Posterior vena cava (tissue), 2 donors: Measurements from ENCODE around the gene HLA-B. TPM values are rescaled to one million over a fixed set of nuclear protein-coding genes. Genes with fewer than 3 reads are reported as not detected.

ENCODE experiments used
- DNase-seq: peaks from one replicate; pipeline ENCODE4 v3.0.0-alpha.2; 2020; ENCODE audit warnings: low spot score
- intact Hi-C, 2 donors: fragments of 100-400 bp; cut with DNase I; formaldehyde crosslinking; loops; one replicate each; pipeline versions ENCODE4 v1.14.1 to v1.14.2; 2022 to 2023
- total RNA-seq, 2 donors: library from RNA; stranded (reverse); fragmentation: NEBNext Ultra II Directional; extraction: Animal tissue kit (Norgen Biotek cat#: 25700); gene quantifications; one replicate each; pipeline ENCODE4 v1.2.1, GENCODE V29; 2021
- donor health status: DM: yes; HTN: yes; CAD: no.
- donor health status: DM: yes; HTN: yes; CAD: no.

The HLA-B gene
- total RNA-seq, 2 donors from 2014 or later, result 525 to 620 TPM

DNA sequence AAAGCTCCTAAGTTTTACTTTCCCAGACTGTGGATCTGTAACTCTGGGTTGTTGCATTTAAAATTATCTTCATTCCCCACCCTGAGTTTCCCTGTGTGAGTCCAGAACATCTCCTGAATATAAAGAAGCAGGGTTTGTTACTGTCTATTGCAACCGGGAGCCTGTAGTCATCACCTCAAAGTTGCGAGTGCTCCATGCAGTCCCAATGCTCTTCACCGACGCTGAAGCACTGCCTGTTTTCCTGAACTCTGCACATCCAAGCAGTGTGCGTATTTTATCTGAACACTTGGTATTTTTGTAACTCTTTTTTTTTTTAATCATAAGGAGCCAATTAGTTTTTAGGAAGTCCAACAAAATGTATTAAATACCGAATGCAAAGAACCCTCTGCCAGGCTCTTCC is 907 bp upstream of the HLA-B start:
- no peak for DNase-seq
- intact Hi-C loops, result no loop called here

DNA sequence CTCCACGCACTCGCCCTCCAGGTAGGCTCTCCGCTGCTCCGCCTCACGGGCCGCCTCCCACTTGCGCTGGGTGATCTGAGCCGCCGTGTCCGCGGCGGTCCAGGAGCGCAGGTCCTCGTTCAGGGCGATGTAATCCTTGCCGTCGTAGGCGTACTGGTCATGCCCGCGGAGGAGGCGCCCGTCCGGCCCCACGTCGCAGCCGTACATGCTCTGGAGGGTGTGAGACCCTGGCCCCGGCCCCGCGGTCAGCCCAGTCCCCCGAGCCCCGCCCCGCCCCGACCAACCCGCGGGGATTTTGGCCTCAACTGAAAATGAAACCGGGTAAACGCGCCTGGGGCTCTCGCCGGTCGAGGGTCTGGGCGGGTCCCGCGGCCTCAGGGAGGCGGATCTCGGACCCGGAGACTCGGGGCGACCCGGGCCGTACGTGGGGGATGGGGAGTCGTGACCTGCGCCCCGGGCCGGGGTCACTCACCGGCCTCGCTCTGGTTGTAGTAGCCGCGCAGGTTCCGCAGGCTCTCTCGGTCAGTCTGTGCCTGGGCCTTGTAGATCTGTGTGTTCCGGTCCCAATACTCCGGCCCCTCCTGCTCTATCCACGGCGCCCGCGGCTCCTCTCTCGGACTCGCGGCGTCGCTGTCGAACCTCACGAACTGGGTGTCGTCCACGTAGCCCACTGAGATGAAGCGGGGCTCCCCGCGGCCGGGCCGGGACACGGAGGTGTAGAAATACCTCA is 598 bp downstream of the HLA-B start:
- intact Hi-C loops, result no loop called here
- peak; percentile 88 for DNase-seq

DNA sequence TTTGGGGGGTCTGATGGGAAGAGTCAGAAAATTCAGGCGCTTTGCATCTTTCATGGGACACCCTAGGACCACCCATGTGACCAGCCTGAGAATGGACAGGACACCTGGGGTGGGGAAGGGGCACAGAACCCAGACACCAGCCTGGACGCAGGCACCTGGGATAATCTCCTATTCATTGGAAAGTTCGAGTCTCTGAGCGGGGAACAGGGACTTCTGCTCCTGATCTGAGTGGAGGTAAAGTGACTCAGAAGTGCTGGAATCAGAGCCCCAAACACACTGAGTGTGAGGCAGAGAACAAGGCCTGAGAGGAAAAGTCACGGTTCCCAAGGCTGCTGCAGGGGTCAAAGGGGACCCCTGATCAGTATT is 1.4 kb downstream of the HLA-B start:
- intact Hi-C loops, result no loop called here
- no peak for DNase-seq

DNA sequence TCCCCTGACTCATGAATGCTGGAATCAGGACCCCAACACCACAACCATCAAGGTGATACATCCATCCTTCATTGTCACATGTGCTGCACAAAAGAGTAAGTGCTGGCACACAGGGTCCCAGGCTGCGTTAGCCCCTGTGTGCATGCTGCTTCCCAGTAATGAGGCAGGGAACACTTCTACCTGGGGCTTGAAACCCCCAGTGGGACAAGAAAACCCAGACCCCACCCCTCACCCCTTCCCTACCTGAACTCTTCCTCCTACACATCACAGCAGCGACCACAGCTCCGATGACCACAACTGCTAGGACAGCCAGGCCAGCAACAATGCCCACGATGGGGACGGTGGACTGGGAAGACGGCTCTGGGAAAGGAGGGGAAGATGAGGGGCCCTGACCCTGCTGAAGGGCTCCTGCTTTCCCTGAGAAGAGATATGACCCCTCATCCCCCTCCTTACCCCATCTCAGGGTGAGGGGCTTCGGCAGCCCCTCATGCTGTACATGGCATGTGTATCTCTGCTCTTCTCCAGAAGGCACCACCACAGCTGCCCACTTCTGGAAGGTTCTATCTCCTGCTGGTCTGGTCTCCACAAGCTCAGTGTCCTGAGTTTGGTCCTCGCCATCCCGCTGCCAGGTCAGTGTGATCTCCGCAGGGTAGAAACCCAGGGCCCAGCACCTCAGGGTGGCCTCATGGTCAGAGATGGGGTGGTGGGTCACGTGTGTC is 2.0 kb downstream of the HLA-B start:
- intact Hi-C loops, result loop anchor here in 1 of 2 donors (5.0 kb wide), 1 partner anchor 88 kb away; no protein-coding TSS in a partner anchor
- no peak for DNase-seq

DNA sequence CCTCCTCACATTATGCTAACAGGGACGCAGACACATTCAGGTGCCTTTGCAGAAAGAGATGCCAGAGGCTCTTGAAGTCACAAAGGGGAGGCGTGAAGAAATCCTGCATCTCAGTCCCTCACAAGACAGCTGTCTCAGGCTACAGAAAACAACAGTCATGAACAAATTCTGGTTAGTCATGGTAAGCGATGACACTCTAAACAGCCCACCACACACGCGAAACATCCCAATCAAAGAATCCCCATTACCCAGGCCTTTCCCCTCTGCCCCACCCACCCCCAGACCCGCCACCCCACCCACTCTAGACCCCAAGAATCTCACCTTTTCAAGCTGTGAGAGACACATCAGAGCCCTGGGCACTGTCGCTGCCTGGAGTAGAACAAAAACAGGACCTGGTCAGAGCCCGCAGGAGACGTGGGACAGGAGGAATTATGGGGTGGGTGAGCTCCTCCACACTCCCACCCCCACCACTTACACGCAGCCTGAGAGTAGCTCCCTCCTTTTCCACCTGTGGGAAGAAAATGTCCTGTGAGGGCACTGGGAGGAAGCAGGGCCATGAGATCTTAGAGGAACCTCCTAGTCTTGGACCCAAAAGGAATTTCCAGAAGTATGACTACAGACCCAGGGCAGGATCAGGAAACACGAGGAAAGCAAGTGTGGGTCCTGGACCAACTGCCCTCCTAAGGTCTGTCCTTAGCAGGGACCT is 2.7 kb downstream of the HLA-B start:
- no peak for DNase-seq
- intact Hi-C loops, result loop anchor here in 1 of 2 donors (5.0 kb wide), 1 partner anchor 87 kb away; no protein-coding TSS in a partner anchor

DNA sequence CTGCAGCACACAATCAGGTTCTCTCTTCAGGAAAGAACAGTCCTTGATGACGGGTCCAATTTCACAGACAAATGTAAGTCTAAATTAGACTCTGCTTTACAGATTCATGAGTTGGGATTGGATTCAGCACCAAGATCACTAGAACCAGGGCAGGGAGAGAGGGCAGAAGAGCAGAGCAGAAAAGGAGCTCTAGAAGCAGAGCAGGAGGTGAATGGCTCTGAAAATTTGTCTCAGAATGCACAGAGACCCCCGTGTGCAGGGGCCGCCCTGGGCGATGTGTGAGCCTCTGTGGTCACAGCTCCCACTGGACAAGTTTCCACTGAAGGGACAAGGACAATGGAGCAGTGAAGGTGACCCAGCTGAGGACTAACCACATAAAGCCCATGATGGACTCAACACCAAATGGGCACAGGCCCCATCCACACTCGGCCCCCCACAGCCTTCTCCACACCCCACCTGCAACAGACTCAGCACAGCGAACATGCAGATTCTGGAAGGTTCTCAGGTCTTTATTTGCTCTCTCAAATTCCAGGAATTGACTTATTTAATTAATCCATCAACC is 3.5 kb downstream of the HLA-B start:
- DNase-seq, result no peak
- intact Hi-C loops, result loop anchor here in 1 of 2 donors (5.0 kb wide), 1 partner anchor 86 kb away; no protein-coding TSS in a partner anchor

DNA sequence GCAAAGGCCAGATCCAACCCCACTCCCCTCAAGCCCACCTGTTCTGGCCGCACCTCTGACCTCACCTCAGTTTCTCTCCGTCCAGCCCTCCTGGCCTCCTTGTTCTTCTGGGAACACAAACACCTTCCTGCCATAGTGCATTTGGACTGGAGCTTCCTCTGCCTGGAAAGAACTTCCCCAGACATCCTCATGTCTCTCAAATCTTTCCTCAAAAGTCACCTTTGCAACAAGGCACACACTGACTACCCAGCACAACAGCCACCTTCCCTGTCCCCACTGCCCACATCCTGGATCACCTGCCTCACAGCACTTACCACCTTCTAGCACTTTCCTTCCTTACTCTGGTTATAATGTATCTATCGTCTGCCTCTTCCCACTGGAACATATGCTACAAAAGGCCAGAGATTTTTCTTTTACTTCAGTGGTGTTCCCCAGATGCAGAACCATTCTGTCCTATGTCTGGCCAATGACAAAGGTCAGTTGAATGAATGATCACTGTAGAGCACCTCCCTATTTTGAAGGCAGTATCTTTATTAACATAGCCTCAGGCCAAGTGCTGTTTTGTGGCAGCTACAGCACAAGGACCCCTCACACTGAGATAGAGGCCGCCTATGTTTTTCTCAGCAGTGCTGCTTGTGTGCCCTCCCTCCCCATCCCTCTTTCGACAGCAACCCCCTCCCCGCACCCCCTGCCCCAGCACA is 4.1 kb downstream of the HLA-B start:
- DNase-seq, result no peak
- intact Hi-C loops, result loop anchor here in 1 of 2 donors (5.0 kb wide), 1 partner anchor 86 kb away; no protein-coding TSS in a partner anchor

DNA sequence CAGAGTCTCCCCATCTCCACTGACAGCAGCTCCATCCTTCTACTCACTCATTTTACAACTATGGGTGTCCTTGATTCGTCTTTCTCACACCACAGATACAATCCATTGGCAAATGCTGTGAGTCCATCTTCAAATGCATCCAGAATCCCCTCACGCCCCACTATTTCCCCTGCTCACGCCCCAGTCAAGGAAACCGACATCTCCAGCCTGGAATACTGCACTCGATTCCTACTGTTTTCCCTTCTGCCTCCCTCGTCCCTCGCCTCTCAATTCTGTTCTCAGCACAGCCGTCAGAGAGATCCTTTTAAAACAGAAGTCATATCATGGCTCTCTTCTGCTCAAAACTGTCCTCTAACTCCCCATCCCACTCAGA is 4.7 kb downstream of the HLA-B start:
- intact Hi-C loops, result loop anchor here in 1 of 2 donors (5.0 kb wide), 1 partner anchor 85 kb away; no protein-coding TSS in a partner anchor
- DNase-seq, result no peak

DNA sequence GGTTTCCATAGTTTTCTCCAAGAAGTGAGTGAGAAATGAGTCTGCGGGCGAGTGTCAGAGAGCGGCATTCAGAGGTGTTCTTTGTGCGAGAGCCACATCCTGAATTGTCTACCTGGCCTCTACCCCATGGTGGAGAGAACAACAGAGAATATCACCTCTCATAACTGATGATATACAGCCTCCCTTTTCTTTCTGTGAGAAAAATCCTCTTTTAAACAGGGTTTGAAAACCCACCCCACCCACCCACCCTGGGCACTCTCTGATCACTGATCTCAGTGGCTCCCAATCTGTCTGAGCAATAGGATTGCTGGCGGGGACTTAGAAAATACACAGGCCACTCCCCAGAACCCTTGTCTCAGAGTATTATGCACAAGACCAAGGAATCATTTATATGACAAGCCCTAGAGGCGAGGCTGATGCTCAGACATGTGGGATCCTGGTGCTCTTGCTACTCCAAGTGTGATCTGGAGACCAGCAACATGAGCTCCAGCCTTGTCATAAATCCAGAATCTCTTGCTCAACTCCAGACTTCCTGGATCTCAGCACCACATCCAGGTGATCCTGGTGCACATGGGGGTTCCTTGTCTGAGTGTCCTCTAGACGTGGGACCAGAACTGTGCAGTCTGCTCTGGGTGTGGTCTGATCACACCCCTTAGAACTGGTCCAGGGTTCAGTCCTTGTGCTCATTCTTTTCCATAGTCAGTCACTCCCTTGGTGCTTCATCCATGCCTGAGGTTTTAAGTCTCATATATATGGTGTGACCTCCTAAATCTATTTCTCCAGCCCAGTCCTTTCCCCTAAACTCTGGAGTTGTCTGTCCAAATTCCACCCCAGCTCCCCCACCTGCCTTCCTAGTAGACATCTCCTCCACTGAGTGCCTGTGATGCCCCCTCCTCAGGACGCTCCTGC is 5.3 kb downstream of the HLA-B start:
- intact Hi-C loops, result loop anchor here in 1 of 2 donors (5.0 kb wide), 1 partner anchor 84 kb away; no protein-coding TSS in a partner anchor
- no peak for DNase-seq

DNA sequence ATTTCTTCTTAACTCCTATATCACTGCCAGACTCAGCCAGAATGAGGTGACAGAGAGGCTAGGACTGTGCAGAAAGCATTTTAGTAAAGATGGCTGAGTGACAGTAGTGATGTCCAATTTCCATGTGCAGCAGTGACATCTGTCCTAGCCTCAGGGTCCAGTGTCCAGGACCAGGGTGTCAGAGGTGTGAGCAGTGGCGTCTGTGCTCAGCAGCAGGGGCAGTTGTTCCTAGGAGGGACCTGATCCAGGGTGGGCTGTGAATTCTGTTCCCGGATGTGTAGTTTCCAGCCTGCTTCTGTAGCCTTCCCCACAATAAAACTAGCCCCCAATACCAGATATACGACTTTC is 6.0 kb downstream of the HLA-B start:
- DNase-seq, result no peak
- intact Hi-C loops, result loop anchor here in 1 of 2 donors (5.0 kb wide), 1 partner anchor 84 kb away; no protein-coding TSS in a partner anchor

DNA sequence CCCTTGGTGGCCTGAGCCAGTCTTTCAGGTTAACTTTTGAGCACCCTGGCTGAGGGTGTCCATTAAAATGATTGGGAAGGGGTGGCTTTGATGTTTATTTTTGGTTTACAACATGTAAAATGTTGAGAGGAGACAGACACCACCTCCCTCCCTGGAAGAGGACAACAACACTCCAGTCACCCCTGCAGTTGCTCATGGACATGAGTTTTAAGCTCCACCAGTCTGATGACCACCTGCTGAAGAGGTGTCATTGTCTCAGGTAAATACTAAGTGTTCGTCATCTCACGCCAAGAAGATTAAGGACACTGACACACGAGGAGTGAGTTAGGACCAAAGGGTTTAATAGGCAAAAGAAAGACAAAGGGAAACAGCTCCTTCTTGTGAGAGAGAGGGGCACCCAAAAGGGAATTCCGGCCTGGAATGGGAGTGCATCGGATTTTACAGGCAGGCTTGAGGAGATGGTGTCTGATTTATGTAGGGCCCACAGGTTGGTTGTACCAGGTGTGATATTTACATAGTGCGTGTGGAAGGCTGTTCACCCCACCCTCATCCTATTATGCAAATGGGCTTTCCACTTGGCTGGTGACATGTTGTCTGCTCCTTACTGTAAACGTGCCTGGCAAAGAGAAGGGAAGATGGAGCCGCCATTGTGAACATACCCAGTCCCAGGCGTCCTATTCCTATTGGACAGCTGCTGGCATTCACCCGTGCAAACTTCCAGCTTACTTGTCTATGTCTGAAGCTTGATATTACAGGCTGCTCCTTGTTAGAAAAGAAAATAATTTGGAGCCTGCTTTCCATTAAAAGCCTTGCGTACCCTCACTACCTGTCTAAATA is 6.6 kb downstream of the HLA-B start:
- intact Hi-C loops, result loop anchor here in 1 of 2 donors (5.0 kb wide), 1 partner anchor 83 kb away; no protein-coding TSS in a partner anchor
- no peak for DNase-seq

DNA sequence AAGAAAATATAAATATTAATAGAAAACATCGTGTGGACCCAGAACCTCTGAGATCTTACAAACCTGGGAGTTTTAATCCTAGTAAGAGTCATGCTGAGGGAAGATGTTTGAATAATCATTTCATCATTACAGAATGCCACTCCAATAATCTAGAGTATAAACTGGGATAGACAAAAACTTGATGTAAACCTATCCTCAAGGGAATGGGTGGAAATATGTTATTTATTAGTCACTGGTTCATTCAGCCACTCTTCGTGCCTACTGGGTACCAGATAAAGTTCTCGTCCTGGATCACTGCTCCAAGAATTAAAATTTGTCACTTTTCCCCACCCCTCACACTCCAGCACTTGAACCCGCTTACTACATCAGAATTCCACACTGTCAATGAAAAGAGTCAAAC is 7.7 kb downstream of the HLA-B start:
- no peak for DNase-seq
- intact Hi-C loops, result no loop called here

DNA sequence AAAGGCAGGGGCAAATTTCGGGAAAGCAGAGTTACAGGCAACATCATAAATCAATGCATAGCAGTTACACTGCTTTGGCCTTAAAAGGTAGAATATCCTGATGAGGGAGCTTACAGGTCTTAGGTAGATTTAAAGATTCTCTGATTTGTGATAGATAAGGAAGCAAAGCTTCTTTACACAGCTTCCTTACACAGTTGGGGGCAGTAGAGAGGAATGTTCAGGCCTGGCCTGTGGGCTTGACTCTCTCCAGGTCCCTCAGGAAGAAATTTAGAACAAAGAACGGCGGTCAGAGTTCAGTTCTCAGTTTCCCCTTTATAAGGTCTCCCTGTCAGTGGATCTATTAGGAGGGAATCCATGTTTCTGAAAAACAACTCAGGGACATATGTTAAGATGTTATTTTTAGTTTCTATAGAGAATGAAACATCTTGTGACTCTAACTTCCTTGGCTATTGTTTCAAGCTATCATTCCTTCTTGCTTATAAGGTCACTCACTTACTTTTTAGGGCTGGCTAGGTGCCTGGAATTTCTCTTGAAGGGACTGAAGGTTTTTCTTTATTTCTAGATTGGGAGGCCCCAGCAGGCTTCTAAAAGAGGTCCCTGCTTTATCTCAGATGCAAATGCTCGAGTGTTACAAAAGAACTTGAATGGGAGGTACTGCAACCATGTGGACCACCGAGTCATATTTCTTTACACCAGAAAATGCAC is 11.8 kb downstream of the HLA-B start:
- no peak for DNase-seq
- intact Hi-C loops, result no loop called here

DNA sequence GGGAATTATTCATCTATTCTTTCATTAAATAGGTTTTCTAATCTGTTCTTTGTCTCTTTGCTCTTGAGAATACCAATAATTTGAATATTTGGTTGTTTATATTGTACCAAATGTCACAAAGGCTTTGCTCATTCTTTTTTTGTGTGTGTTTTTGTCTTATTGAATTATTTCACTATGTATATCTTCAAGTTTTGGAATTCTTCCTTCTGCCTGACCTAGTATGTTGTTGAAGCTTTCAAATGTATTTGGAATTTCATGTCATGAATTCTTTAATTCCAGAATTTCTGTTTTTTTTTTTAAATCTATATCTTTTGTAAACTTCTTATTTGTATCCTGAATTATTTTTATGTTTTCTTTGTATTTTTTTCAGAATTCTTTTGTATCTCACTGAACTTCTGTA is 16.8 kb downstream of the HLA-B start:
- intact Hi-C loops, result no loop called here
- DNase-seq, result no peak

DNA sequence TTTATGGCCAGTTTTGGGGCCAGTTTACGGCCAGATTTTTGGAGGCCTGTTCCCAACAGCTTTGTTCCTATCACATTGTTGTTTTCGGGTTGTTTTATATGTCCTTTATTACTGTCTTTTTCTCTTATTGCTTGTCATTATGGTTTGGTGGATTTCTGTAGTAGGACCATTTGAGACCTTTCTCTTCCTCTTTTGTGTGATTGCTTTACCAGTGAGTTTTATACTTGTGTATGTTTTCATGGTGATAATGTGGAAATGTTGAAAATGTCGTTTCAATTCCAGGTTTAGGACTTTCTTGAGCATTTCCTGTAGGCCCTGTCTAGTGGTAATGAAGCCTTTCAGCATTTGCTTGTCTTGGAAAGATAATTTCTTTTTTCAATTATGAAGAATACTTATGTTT is 17.8 kb downstream of the HLA-B start:
- DNase-seq, result no peak
- intact Hi-C loops, result no loop called here

DNA sequence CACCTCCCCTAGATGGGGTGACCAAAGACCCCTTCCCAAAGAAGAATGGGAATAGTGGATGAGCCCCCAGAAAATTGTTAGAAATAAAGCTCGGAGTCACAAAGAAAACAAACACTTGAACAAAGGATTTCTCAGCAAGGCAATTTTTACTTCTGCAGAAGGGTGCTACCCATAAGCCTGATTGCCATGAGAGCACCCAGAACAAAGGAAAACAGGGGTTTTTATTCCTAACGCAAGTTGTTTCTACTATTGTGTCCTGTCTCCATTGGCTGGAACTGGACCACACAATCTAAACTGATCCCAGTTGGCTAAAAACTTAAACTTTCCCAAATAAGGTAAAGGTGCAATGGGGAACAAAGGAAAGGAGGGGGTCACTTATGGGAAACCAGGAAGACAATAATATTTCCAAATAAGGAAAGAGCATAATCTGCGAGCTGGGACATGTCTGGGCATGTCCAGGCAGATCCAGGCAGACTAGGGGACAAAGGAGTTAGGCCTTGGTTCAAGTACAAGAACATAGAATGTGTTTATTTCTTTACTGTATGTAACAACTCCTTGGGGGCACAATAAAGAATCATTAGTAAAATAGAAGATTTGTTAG is 20.0 kb downstream of the HLA-B start:
- DNase-seq, result no peak

More for the DNA sequence above, 20.0 kb downstream of the HLA-B start:
- intact Hi-C loops, result no loop called here
